Small intestine (tissue), 7 donors: Measurements from ENCODE around the gene PEX16. TPM values are rescaled to one million over a fixed set of nuclear protein-coding genes. Genes with fewer than 3 reads are reported as not detected.
A peak's percentile ranks its signal among the peaks of the same experiment; 100 is the strongest.

Source experiments
- DNase-seq, 2 donors: peaks; one replicate each; pipeline versions ENCODE4 v3.0.0 to v3.0.0-alpha.2; 2013
- FAIRE-seq: peaks from 2 replicates; lab custom pipeline; 2012; peaks lifted over from hg19 to GRCh38; lab: Jason Lieb, UNC
- H3K27ac ChIP-seq, 3 donors: one replicate each; pipeline ENCODE4 v1.5.1; 2013; ENCODE audit warnings: low read length in 2 of 3, mild to moderate bottlenecking in 2 of 3, control low read depth in 1 of 3, inconsistent platforms in 1 of 3, low read depth in 1 of 3, moderate library complexity in 1 of 3
- H3K27me3 ChIP-seq, 3 donors: one replicate each; pipeline ENCODE4 v1.6.1; 2013; ENCODE audit warnings: low read length in 3 of 3, inconsistent platforms in 1 of 3; ENCODE audit not compliant: control insufficient read depth in 3 of 3, insufficient read depth in 3 of 3
- H3K36me3 ChIP-seq, 3 donors: one replicate each; pipeline ENCODE4 v1.6.1; 2013; ENCODE audit warnings: low read length in 3 of 3, inconsistent platforms in 1 of 3, low read depth in 1 of 3, mild to moderate bottlenecking in 1 of 3, moderate library complexity in 1 of 3; ENCODE audit not compliant: control insufficient read depth in 3 of 3, insufficient read depth in 2 of 3
- H3K4me1 ChIP-seq, 3 donors: one replicate each; pipeline ENCODE4 v1.6.1; 2013; ENCODE audit warnings: low read length in 2 of 3, inconsistent platforms in 1 of 3, low read depth in 1 of 3, mild to moderate bottlenecking in 1 of 3, moderate library complexity in 1 of 3; ENCODE audit not compliant: control insufficient read depth in 3 of 3, insufficient read depth in 2 of 3
- H3K4me3 ChIP-seq, 3 donors: one replicate each; pipeline ENCODE4 v1.5.1; 2013; ENCODE audit warnings: low read length in 3 of 3, control low read depth in 1 of 3, inconsistent platforms in 1 of 3, low read depth in 1 of 3, mild to moderate bottlenecking in 1 of 3, moderate library complexity in 1 of 3
- H3K9me3 ChIP-seq, 2 donors: one replicate each; pipeline ENCODE4 v1.6.1; 2013; ENCODE audit warnings: low read depth in 1 of 2, low read length in 1 of 2; ENCODE audit not compliant: control insufficient read depth in 2 of 2, insufficient read depth in 1 of 2
- WGBS, 3 donors: extraction: QIAGEN DNeasy Blood & Tissue Kit; methylation state at CpG; one replicate each; pipeline ENCODE4 v1.1.7; 2013; 5-methylcytosine and 5-hydroxymethylcytosine counted together
- polyA plus RNA-seq, 4 donors: library from polyadenylated mRNA; stranded (reverse) in 3 of 4; unstranded in 1 of 4; fragments of 200-250 nt in 3 of 4; fragments of 120-200 nt in 1 of 4; gene quantifications; one replicate each; pipeline versions ENCODE4 v1.2.1 to v1.2.3, GENCODE V29; 2013
- donor health status: healthy with polysubstance abuse.
- donor health status: control.
- donor health status: control.
- donor health status: Bipolar disorder and iron deficiency.
- donor health status: healthy.

Gene PEX16
- polyA plus RNA-seq, 4 donors, result 22.1 to 74.0 (median 58.5) TPM

DNA sequence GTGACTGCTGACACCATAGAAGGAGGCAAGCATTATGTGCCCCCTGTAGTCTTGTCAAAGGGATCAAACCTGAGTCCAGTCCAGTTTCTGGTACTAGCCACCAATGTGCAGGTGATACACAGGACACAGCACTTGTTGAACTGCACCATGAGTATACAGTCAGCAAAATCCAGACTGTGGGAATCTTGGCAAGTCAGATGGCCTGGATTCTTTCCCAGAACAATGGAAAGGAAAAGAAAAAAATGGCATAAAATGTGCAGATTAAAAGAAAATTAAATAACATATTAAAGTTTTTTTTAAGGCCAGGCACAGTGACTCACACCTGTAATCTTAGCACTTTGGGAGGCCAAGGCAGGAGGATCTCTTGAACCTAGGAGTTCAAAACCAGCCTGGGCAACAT, 53.6 kb downstream of the PEX16 start:
- DNase-seq (no peak), FAIRE-seq (no peak)
- H3K9me3 ChIP-seq, result no peaks in the 10 kb centered on the region
- H3K27me3 ChIP-seq, result no peaks in the 10 kb centered on the region
- no peak overlapping the region for H3K4me3 ChIP-seq
- H3K4me1 ChIP-seq, result peaks cover 0 to 4% (median 2%) of the 10 kb centered on the region in 3 donors
- H3K27ac ChIP-seq, result no peak overlapping the region
- peaks cover 4 to 79% (median 27%) of the 10 kb centered on the region in 3 donors for H3K36me3 ChIP-seq

GRCh38 chr11:45860764-45861510, 56.7 kb downstream of the PEX16 start:
- Histone ChIP-seq H3K36me3 (peaks cover 4 to 75% (median 25%) of the 10 kb centered on the region in 3 donors), H3K27ac (peak overlapping the region in 1 of 3 donors; percentile 74), H3K4me3 (no peak overlapping the region), H3K4me1 (peaks cover 0 to 9% (median 7%) of the 10 kb centered on the region in 3 donors), H3K27me3 (no peaks in the 10 kb centered on the region), H3K9me3 (no peaks in the 10 kb centered on the region)
- no peak for FAIRE-seq
- no peak for DNase-seq
- WGBS, 3 donors, result 84 to 97% (median 88%) methylated on average over 10 of the region's 10 CpGs

DNA sequence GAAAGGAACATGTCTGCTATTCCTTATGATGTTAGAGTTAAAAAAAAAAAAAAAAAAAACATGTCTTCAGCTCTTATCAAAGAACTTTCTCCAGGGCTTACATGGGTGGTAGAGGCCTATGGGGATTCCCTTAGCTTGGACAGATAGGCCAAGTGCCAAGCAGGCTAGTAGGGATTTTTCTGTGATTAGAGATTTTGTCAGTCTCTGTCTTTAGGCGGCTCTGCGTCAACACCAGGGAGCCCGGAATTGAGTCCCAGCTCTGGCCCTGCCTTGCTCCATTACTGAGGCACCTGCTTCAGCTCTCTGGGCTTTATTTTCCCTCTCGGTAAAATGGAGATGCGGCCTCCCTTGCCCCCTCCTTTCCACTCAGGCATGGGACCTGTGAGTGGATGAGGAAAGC, 57.3 kb downstream of the PEX16 start:
- peak overlapping the region in 2 of 3 donors; percentile 24 to 74 for H3K27ac ChIP-seq
- WGBS, 3 donors, result 90 to 92% (median 90%) methylated on average over 5 of the region's 5 CpGs
- FAIRE-seq, result no peak

More for the DNA sequence above, 57.3 kb downstream of the PEX16 start:
- Histone ChIP-seq H3K36me3 (peaks cover 7 to 73% (median 23%) of the 10 kb centered on the region in 3 donors), H3K4me1 (peaks cover 0 to 9% (median 7%) of the 10 kb centered on the region in 3 donors), H3K4me3 (no peak overlapping the region), H3K27me3 (no peaks in the 10 kb centered on the region), H3K9me3 (no peaks in the 10 kb centered on the region)
- no peak for DNase-seq

Other genes with a start within 250 kb of the PEX16 start
- gene SLC35C1, start 112.7 kb downstream of the PEX16 start, polyA plus RNA-seq, result 10 to 100 TPM; 12.3 to 35.2 (median 23.4) TPM
- gene CRY2, start 70.4 kb downstream of the PEX16 start, polyA plus RNA-seq, result 10 to 100 TPM in 2 of 4 donors, 1 to 10 TPM in 2; 6.7 to 23.1 (median 10.1) TPM
- 1 to 10 TPM; 1.3 to 6.1 (median 1.9) TPM for gene MAPK8IP1, start 32.2 kb downstream of the PEX16 start, polyA plus RNA-seq
- gene FREY1, start 10.6 kb downstream of the PEX16 start, polyA plus RNA-seq, result under 1 TPM in 2 of 4 donors, not detected in 2; 0.18 to 0.19 TPM
- gene LARGE2, start 4.8 kb upstream of the PEX16 start, polyA plus RNA-seq, result 10 to 100 TPM in 1 of 4 donors, 1 to 10 TPM in 1, under 1 TPM in 2; 0.22 to 10.7 (median 1.9) TPM
- gene PHF21A, start 203.6 kb upstream of the PEX16 start, polyA plus RNA-seq, result 10 to 100 TPM in 2 of 4 donors, 1 to 10 TPM in 2; 4.9 to 22.6 (median 7.7) TPM